NCI-H1694 treated with DMSO at 0.1 percent for 48 hours (cell line): ENCODE results near the gene MRPL54.
A peak's percentile ranks its signal among the peaks of the same experiment; 100 is the strongest.
"Not testable (repeated sequence)": the region's sequence is repeated elsewhere in the genome, so short reads cannot be mapped to it uniquely, and the experiment has no call there.

Source experiments
- DNase-seq: peaks from one replicate; lab custom pipeline; 2025; lab: John Stamatoyannopoulos, UW

Gene MRPL54

GRCh38 chr19:3743486-3743885 lies 19.0 kb upstream of the MRPL54 start:
- DNase-seq = no peak

GRCh38 chr19:3745363-3746045 lies 17.0 kb upstream of the MRPL54 start:
- no peak for DNase-seq

GRCh38 chr19:3746371-3747056 lies 16.0 kb upstream of the MRPL54 start:
- DNase-seq = no peak

GRCh38 chr19:3748965-3749364 lies 13.5 kb upstream of the MRPL54 start:
- DNase-seq = no peak

GRCh38 chr19:3750211-3750610 lies 12.3 kb upstream of the MRPL54 start:
- DNase-seq = no peak

GRCh38 chr19:3751236-3751635 lies 11.2 kb upstream of the MRPL54 start:
- no peak for DNase-seq

- DNase-seq = no peak
Measured at GRCh38 chr19:3752492-3752891, 10.0 kb upstream of the MRPL54 start.

GRCh38 chr19:3753631-3754410 lies 8.7 kb upstream of the MRPL54 start:
- no peak for DNase-seq

- DNase-seq = not testable (repeated sequence)
Measured at GRCh38 chr19:3757705-3758104, 4.8 kb upstream of the MRPL54 start.

- not testable (repeated sequence) for DNase-seq
Measured at GRCh38 chr19:3758297-3758696, 4.2 kb upstream of the MRPL54 start.

GRCh38 chr19:3759482-3760254 lies 2.8 kb upstream of the MRPL54 start:
- no peak for DNase-seq

- no peak for DNase-seq
Measured at GRCh38 chr19:3760871-3761361, 1.6 kb upstream of the MRPL54 start.

- peak; percentile 68 for DNase-seq
Measured at GRCh38 chr19:3761382-3762129, 926 bp upstream of the MRPL54 start, which contains the start of gene APBA3. APBA3 (minus strand) TSS chr19:3761692; CDS start chr19:3760264, 1,428 bp downstream.

- DNase-seq = no peak
Measured at GRCh38 chr19:3762130-3762473, 380 bp upstream of the MRPL54 start.

- DNase-seq = no peak
Measured at GRCh38 chr19:3765121-3765520, 2.6 kb downstream of the MRPL54 start.

GRCh38 chr19:3765757-3766156 lies 3.3 kb downstream of the MRPL54 start:
- DNase-seq = not testable (repeated sequence)

GRCh38 chr19:3766520-3766919 lies 4.0 kb downstream of the MRPL54 start:
- no peak for DNase-seq

GRCh38 chr19:3767050-3767449 lies 4.6 kb downstream of the MRPL54 start:
- no peak for DNase-seq

- DNase-seq = no peak
Measured at GRCh38 chr19:3768015-3768747, 5.7 kb downstream of the MRPL54 start.

- no peak for DNase-seq
Measured at GRCh38 chr19:3768748-3769099, 6.2 kb downstream of the MRPL54 start.

- DNase-seq = no peak
Measured at GRCh38 chr19:3769494-3769893, 7.0 kb downstream of the MRPL54 start.
